ENCODE data around the gene SUPT6H. TPM values are rescaled to one million over a fixed set of nuclear protein-coding genes. Genes with fewer than 3 reads are reported as not detected.

SUPT6H gene
- total and polyA plus RNA-seq, 9 of the 15 experiments (the other 6 are each of a cell fraction or from before 2014, with no cell fraction given) = 1.7 to 77.7 (median 49.2) TPM

- TF ChIP-seq KLF13 (tag; IDR thresholded peaks at IDR 0.05; ENCODE audit: borderline replicate concordance, low read depth) (0 out of 2 replicates have a peak, but pooled peaks have one; percentile 39), ARNT (IDR thresholded peaks at IDR 0.05) (peak in 1 of 2 experiments; percentile 59; a peak in 2 of 4 replicates), RERE (CRISPR knock-in tag; IDR thresholded peaks at IDR 0.05; ENCODE audit: borderline replicate concordance) (no peak), POLR3A (IDR thresholded peaks at IDR 0.05; ENCODE audit: borderline replicate concordance, extremely low read depth, insufficient read depth, insufficient read length) (no peak), ZC3H8 (IDR thresholded peaks at IDR 0.05) (no peak), NCOA2 (IDR thresholded peaks at IDR 0.05; ENCODE audit: partially characterized antibody in 2 of 2) (no peak), BRF2 (IDR thresholded peaks at IDR 0.05; ENCODE audit: borderline replicate concordance, insufficient read depth, insufficient read length) (no peak), SIN3B (IDR thresholded peaks at IDR 0.05; ENCODE audit: low read depth) (no peak), ARID3A (IDR thresholded peaks at IDR 0.05; ENCODE audit: borderline replicate concordance, low read depth, low read length) (no peak), ZNF263 (CRISPR knock-in tag; IDR thresholded peaks at IDR 0.05; ENCODE audit: borderline replicate concordance) (peak; percentile 44; the same call in 1 of the 2 replicates), EZH2 (IDR thresholded peaks at IDR 0.05; ENCODE audit: borderline replicate concordance, low read depth, low read length) (no peak), KAT2B (IDR thresholded peaks at IDR 0.05; ENCODE audit: low read depth, low read length) (no peak), SIX5 (IDR thresholded peaks at IDR 0.05; ENCODE audit: borderline replicate concordance in 1 of 2, insufficient read depth in 1 of 2, low read depth in 1 of 2, low read length in 2 of 2) (no peak), ZNF699 (CRISPR knock-in tag; IDR thresholded peaks at IDR 0.05; ENCODE audit: insufficient replicate concordance) (no peak), FOXK2 (conservative IDR thresholded peaks at IDR 0.05 in 1 of 2, IDR thresholded peaks at IDR 0.05 in 1 of 2; ENCODE audit: low read depth in 2 of 2) (0 out of 4 replicates have a peak, but pooled peaks of 1 of the 2 experiments have one; percentile 5)
These were observed 88.4 kb downstream of the SUPT6H start (continued) for GRCh38 chr17:28750178-28751047.

Measured in K562 (cell line).